NT2/D1 (cell line): ENCODE data around the gene RAP1B.

ENCODE experiments used
- DNase-seq: peaks from one replicate; pipeline ENCODE4 v3.0.0-alpha.2; 2011; ENCODE audit warnings: low read depth, low spot score
- H3K27me3 ChIP-seq: 2 replicates; pipeline ENCODE4 v1.6.0; 2011; ENCODE audit warnings: mild to moderate bottlenecking; ENCODE audit not compliant: insufficient read length, insufficient read depth
- H3K36me3 ChIP-seq: 2 replicates; pipeline ENCODE4 v1.6.1; 2011; ENCODE audit warnings: mild to moderate bottlenecking, low read length, mixed read lengths; ENCODE audit not compliant: insufficient read depth, insufficient read length
- H3K4me1 ChIP-seq: 2 replicates; pipeline ENCODE4 v1.5.1; 2011; ENCODE audit not compliant: insufficient read depth, insufficient read length
- H3K4me3 ChIP-seq: 2 replicates; pipeline ENCODE4 v1.5.1; 2011; ENCODE audit warnings: low read depth; ENCODE audit not compliant: insufficient read length
- H3K9ac ChIP-seq: 2 replicates; pipeline ENCODE4 v1.6.0; 2011; ENCODE audit warnings: low read depth; ENCODE audit not compliant: insufficient read length
- H3K9me3 ChIP-seq: 2 replicates; pipeline ENCODE4 v1.5.1; 2011; ENCODE audit warnings: mild to moderate bottlenecking, low read length; ENCODE audit not compliant: insufficient read depth
- SUZ12 ChIP-seq: IDR thresholded peaks from 2 replicates; pipeline ENCODE4 v1.6.1; 2011; ENCODE audit not compliant: insufficient read length, insufficient read depth; ENCODE audit errors: extremely low read depth
- YY1 ChIP-seq: IDR thresholded peaks from 2 replicates; pipeline ENCODE4 v1.6.1; 2011; ENCODE audit not compliant: insufficient read length, insufficient read depth
- ZNF274 ChIP-seq: IDR thresholded peaks from 2 replicates; pipeline ENCODE4 v1.6.1; 2011; ENCODE audit warnings: mild to moderate bottlenecking, low read depth, low read length

RAP1B gene

GRCh38 chr12:68577949-68578348 is 32.8 kb upstream of the RAP1B start:
- no peaks in the 10 kb centered on the region for H3K9me3 ChIP-seq
- DNase-seq, result no peak
- no peaks in the 10 kb centered on the region for H3K36me3 ChIP-seq
- TF ChIP-seq ZNF274, result no peak
- no peak for TF ChIP-seq SUZ12
- TF ChIP-seq YY1, result no peak
- no peak overlapping the region for H3K4me3 ChIP-seq
- H3K4me1 ChIP-seq, result no peaks in the 10 kb centered on the region
- no peaks in the 10 kb centered on the region for H3K27me3 ChIP-seq
- H3K9ac ChIP-seq, result no peak overlapping the region

GRCh38 chr12:68578765-68579164 is 31.9 kb upstream of the RAP1B start:
- H3K36me3 ChIP-seq, result no peaks in the 10 kb centered on the region
- TF ChIP-seq YY1 (no peak), SUZ12 (no peak), ZNF274 (no peak)
- H3K9me3 ChIP-seq, result no peaks in the 10 kb centered on the region
- H3K27me3 ChIP-seq, result no peaks in the 10 kb centered on the region
- no peak for DNase-seq
- H3K4me1 ChIP-seq, result no peaks in the 10 kb centered on the region
- H3K9ac ChIP-seq, result no peak overlapping the region
- no peak overlapping the region for H3K4me3 ChIP-seq

- no peak for DNase-seq
- Histone ChIP-seq H3K36me3 (no peaks in the 10 kb centered on the region), H3K9ac (no peak overlapping the region), H3K4me3 (no peak overlapping the region), H3K27me3 (no peaks in the 10 kb centered on the region), H3K4me1 (no peaks in the 10 kb centered on the region), H3K9me3 (no peaks in the 10 kb centered on the region)
- TF ChIP-seq YY1, result no peak
- no peak for TF ChIP-seq SUZ12
- TF ChIP-seq ZNF274, result no peak
Measured at GRCh38 chr12:68579254-68579653, 31.4 kb upstream of the RAP1B start.

- Histone ChIP-seq H3K9me3 (no peaks in the 10 kb centered on the region), H3K4me1 (no peaks in the 10 kb centered on the region), H3K4me3 (no peak overlapping the region), H3K9ac (no peak overlapping the region), H3K27me3 (no peaks in the 10 kb centered on the region), H3K36me3 (no peaks in the 10 kb centered on the region)
- DNase-seq, result no peak
- TF ChIP-seq SUZ12, result no peak
- TF ChIP-seq ZNF274, result no peak
- TF ChIP-seq YY1, result no peak
Measured at GRCh38 chr12:68580911-68581310, 29.8 kb upstream of the RAP1B start.

- Histone ChIP-seq H3K4me1 (no peaks in the 10 kb centered on the region), H3K36me3 (no peaks in the 10 kb centered on the region), H3K9me3 (no peaks in the 10 kb centered on the region), H3K4me3 (no peak overlapping the region), H3K9ac (no peak overlapping the region), H3K27me3 (no peaks in the 10 kb centered on the region)
- no peak for TF ChIP-seq YY1
- no peak for TF ChIP-seq SUZ12
- no peak for TF ChIP-seq ZNF274
- DNase-seq, result no peak
Measured at GRCh38 chr12:68581926-68582325, 28.8 kb upstream of the RAP1B start.

- no peaks in the 10 kb centered on the region for H3K4me1 ChIP-seq
- no peak overlapping the region for H3K9ac ChIP-seq
- H3K4me3 ChIP-seq, result no peak overlapping the region
- no peaks in the 10 kb centered on the region for H3K27me3 ChIP-seq
- no peak for DNase-seq
- TF ChIP-seq ZNF274, result no peak
- no peak for TF ChIP-seq SUZ12
- H3K36me3 ChIP-seq, result no peaks in the 10 kb centered on the region
- H3K9me3 ChIP-seq, result peaks cover 22% of the 10 kb centered on the region; the same call in 1 of the 2 replicates
Measured at GRCh38 chr12:68585966-68586365, 24.7 kb upstream of the RAP1B start.

GRCh38 chr12:68587448-68587873 is 23.2 kb upstream of the RAP1B start:
- H3K9ac ChIP-seq, result no peak overlapping the region
- peaks cover 22% of the 10 kb centered on the region; the same call in 1 of the 2 replicates for H3K9me3 ChIP-seq
- H3K36me3 ChIP-seq, result no peaks in the 10 kb centered on the region
- no peaks in the 10 kb centered on the region for H3K4me1 ChIP-seq
- H3K4me3 ChIP-seq, result no peak overlapping the region
- no peak for DNase-seq
- TF ChIP-seq YY1, result no peak
- no peak for TF ChIP-seq ZNF274
- TF ChIP-seq SUZ12, result no peak
- H3K27me3 ChIP-seq, result no peaks in the 10 kb centered on the region

GRCh38 chr12:68589194-68589593 is 21.5 kb upstream of the RAP1B start:
- no peak for TF ChIP-seq ZNF274
- TF ChIP-seq SUZ12, result no peak
- TF ChIP-seq YY1, result no peak
- Histone ChIP-seq H3K4me3 (no peak overlapping the region), H3K36me3 (no peaks in the 10 kb centered on the region), H3K9ac (no peak overlapping the region), H3K4me1 (no peaks in the 10 kb centered on the region), H3K9me3 (peaks cover 30% of the 10 kb centered on the region), H3K27me3 (no peaks in the 10 kb centered on the region)
- DNase-seq, result no peak
